NCI-H187 (cell line): ENCODE measurements around the gene RABGGTA.
A peak's percentile ranks its signal among the peaks of the same experiment; 100 is the strongest.

Experiments
- DNase-seq, 2 experiments: peaks; one replicate each; lab custom pipeline; 2025; lab: John Stamatoyannopoulos, UW

RABGGTA gene

GRCh38 chr14:24300326-24300980 lies 29.1 kb upstream of the RABGGTA start:
- no peak for DNase-seq

- peak; percentile 73 to 85 for DNase-seq
Measured at GRCh38 chr14:24299255-24300191, 28.1 kb upstream of the RABGGTA start, which contains the start of the genes DHRS1 and NOP9. Gene DHRS1, minus strand, starts transcription at chr14:24299780. Its CDS starts 674 bp downstream, at chr14:24299106. Gene NOP9, plus strand, starts transcription at chr14:24299850. Its CDS starts 105 bp downstream, at chr14:24299955.

GRCh38 chr14:24298892-24299254 lies 27.5 kb upstream of the RABGGTA start:
- no peak for DNase-seq

GRCh38 chr14:24297190-24297964 lies 26.0 kb upstream of the RABGGTA start:
- DNase-seq: no peak

- DNase-seq: peak in 1 of 2 experiments; percentile 10
Measured at GRCh38 chr14:24296341-24297157, 25.2 kb upstream of the RABGGTA start.

GRCh38 chr14:24293525-24293924 lies 22.1 kb upstream of the RABGGTA start:
- no peak for DNase-seq

GRCh38 chr14:24292118-24292807 lies 20.9 kb upstream of the RABGGTA start:
- DNase-seq: no peak

- no peak for DNase-seq
Measured at GRCh38 chr14:24291446-24292117, 20.2 kb upstream of the RABGGTA start.

- no peak for DNase-seq
Measured at GRCh38 chr14:24290746-24291145, 19.3 kb upstream of the RABGGTA start.

- no peak for DNase-seq
Measured at GRCh38 chr14:24289649-24290280, 18.4 kb upstream of the RABGGTA start.

GRCh38 chr14:24286996-24287395 lies 15.6 kb upstream of the RABGGTA start:
- no peak for DNase-seq

GRCh38 chr14:24285351-24285750 lies 14.0 kb upstream of the RABGGTA start:
- DNase-seq: no peak

- no peak for DNase-seq
Measured at GRCh38 chr14:24284501-24285035, 13.2 kb upstream of the RABGGTA start.

GRCh38 chr14:24283796-24284460 lies 12.5 kb upstream of the RABGGTA start:
- no peak for DNase-seq

GRCh38 chr14:24282736-24283135 lies 11.3 kb upstream of the RABGGTA start:
- DNase-seq: no peak

- DNase-seq: no peak
Measured at GRCh38 chr14:24281636-24282035, 10.2 kb upstream of the RABGGTA start.

- no peak for DNase-seq
Measured at GRCh38 chr14:24280797-24281460, 9.5 kb upstream of the RABGGTA start.
